HG03064 (cell line): ENCODE measurements around the gene CDK2.
"Not testable (repeated sequence)": the region's sequence is repeated elsewhere in the genome, so short reads cannot be mapped to it uniquely, and the experiment has no call there.

ENCODE experiments used
- ATAC-seq: cut with Tn5 transposase; IDR thresholded peaks from one replicate; pipeline ENCODE4 v1.9.1; 2021; ENCODE audit warnings: low read depth; ENCODE audit not compliant: unreplicated experiment

CDK2 gene

DNA sequence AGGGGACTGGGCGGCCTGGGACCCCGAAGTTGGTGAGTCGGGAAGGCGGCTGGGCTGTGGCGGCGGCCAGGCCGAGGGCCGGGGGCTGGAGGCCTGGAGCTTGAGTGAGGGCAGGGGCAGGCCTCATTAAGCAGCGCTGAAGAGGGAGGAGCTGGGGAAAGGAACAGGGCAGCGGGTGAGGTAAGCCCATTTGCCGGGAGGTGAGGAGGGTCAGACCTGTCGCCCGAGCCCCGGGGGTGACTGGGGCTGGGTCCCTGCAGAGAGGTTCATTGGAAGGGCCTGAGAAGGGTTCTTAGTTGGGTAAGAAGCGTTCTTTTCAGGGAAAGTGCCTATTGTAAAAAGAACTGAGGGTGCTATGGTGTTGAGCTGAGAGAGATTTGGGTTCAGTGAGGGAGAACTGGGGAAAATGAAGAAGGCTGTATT, 7.7 kb downstream of the CDK2 start:
- ATAC-seq = peak; percentile 11

DNA sequence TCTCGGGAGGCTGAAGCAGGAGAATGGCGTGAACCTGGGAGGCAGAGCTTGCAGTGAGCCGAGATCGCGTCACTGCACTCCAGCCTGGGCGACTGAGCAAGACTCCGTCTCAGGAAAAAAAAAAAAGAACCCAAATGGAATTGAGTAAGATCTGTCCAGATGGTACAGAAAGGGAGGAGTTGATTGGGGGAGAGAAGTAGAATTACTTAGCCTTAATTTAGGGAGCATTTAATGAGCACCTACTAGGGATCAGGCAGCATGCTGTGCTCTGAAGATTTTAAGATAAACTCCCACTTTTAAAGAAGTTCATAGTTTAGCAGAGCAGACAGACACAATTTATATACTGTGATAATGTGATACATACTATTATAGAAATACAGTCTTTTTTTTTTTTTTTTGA, 11.8 kb downstream of the CDK2 start:
- ATAC-seq = no peak

- no peak for ATAC-seq
These were observed 12.4 kb downstream of the CDK2 start for GRCh38 chr12:55979069-55979468.

DNA sequence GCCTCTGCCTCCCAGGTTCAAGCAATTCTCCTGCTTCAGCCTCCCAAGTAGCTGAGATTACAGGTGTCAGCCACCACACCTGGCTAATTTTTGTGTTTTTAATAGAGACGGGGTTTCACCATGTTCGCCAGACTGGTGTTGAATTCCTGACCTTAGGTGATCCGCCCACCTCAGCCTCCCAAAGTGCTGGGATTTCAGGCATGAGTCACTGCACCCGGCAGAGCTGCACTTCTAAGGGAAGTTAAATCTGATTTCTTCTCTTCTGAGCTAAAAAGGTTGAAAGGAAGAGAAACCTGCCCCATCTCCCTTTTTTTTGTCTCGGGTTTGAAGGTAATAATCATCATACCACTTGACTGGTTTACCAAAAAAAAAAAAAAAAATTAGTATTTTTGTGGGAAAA, 15.3 kb downstream of the CDK2 start:
- not testable (repeated sequence) for ATAC-seq

DNA sequence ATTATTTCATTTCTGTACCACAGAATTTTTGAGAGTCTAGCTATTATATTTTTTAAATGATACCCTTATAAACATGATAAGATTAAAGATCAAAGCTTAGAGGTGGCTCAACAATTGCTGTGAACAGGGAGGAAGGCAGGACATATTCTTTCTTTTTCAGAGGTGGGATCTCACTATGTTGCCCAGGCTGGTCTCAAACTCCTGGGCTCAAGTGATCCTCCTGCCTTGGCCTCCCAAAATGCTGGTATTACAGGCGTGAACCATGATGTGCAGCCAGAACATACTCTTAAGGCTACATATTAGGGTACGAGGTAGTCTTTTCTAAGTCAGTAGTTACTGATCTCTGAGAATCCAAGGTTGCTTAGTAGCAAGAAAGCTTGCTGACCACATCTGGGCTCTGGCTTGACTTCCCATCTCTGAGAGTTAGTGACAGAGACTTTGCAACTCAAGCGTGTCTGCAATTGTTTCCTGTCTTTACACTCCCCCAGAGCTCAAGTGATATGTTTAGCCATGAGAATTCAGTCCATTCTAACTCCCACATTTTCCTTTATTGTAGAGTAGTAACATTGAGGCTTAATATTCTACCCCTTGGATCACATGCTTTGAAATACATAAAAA, 15.8 kb downstream of the CDK2 start:
- ATAC-seq = peak; percentile 93

GRCh38 chr12:55983232-55983842, 16.7 kb downstream of the CDK2 start:
- ATAC-seq = no peak

DNA sequence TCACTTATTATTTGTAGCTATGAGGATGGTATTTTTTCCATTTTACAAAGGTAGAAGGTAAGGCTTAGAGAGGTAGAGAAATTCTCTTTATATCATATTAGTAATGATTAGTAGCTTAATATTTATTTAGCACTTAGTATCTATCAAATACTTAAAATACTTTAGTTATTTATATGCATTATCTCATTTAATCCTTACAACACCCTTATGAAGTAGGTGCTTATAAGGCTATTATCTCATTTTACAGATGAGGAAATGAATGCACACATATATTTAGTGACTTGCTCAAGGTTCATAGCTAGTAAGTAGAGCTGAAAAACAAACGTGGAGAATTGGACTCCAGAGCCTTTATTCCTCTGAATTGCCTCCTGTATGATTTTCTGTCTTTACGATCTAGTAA, 18.2 kb downstream of the CDK2 start:
- no peak for ATAC-seq

GRCh38 chr12:55985341-55985740, 18.7 kb downstream of the CDK2 start:
- ATAC-seq = no peak

DNA sequence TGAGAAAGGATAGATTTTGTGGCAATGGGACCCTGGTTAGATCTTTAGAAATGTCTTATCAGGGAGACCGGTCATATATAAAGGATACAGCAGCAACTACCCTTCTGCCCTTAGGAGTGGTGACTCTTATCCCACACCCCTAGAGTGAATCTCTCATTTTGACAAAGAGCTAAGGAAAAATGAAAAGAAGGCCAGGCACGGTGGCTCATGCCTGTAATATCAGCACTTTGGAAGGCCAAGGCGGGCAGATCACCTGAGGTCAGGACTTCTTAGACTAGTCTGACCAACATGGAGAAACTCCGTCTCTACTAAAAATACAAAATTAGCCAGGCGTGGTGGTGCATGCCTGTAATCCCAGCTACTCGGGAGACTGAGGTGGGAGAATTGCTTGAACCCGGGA, 19.3 kb downstream of the CDK2 start:
- not testable (repeated sequence) for ATAC-seq

- ATAC-seq = no peak
These were observed 24.5 kb downstream of the CDK2 start for GRCh38 chr12:55991110-55991509.

DNA sequence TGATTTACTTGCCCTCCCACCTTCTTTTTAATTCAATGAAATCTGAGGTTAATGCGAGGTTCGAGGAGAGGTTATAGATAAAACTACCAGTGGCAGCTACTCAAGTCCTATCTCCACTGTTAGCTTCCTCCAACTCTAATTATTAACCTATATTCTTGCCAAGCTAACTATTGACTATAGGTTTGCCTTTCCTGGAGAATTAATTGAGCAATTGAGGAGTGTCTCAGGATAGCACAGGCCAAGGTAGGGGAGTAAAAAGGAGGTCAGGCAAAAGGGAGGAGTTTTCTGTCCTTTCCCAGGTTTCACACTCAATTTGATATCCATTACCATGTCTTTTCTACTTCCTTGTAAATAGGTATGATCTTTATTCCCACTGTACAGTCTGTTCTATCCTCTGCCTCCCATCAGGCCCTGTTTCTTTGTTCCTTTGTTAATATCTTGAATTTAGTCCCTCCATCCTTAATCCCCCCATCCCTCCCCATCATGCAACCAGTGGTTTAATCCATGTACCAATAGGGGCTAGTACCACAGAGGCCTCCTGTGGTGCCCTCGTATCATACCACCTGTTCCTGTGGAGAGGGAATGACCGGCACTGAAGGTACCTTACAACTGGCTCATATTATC, 26.7 kb downstream of the CDK2 start:
- ATAC-seq = no peak

DNA sequence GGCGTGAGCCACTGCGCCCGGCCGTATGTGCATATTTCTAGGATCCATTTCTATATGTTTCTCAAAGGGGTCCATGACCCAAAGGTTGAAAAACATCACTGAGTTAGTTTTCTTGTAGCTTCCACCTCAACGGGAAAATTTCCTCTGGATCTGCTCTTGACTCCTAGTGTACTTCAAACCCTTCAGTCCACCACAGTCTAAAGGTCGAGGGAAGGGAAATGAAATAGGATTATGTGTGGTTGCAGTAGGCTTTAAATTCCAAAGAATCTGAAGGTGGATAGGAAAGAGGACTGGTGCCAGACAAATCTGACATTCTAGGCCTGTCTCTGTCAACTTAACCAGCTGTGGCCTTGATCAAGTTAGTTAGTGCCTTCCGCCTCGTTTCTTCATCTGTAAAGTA, 28.7 kb downstream of the CDK2 start:
- ATAC-seq = no peak

- ATAC-seq = no peak
These were observed 29.6 kb downstream of the CDK2 start for GRCh38 chr12:55996201-55996714.

GRCh38 chr12:55996715-55997534, 30.3 kb downstream of the CDK2 start, which contains the start of gene SUOX:
TSS of gene SUOX (plus strand) at chr12:55997276. CDS start at chr12:56002222, 4,946 bp downstream.
- peak; percentile 98 for ATAC-seq

DNA sequence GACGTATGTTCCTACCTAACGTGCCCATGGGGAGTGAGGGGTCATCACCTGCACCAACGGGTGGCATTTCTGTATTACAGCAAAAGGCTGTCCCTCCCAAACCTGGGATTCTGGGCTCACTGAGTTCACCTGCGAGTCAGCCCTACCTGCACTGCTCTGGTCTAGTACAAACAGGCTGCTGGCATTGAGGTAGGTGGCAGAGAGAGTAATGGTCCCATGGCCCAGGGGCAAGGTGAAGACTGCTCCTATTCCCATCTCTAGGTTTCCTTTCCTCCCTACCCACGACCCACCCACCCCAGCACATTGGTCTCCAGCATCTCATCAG, 30.9 kb downstream of the CDK2 start:
- no peak for ATAC-seq

- ATAC-seq = not testable (repeated sequence)
These were observed 32.9 kb downstream of the CDK2 start for GRCh38 chr12:55999522-55999921.

DNA sequence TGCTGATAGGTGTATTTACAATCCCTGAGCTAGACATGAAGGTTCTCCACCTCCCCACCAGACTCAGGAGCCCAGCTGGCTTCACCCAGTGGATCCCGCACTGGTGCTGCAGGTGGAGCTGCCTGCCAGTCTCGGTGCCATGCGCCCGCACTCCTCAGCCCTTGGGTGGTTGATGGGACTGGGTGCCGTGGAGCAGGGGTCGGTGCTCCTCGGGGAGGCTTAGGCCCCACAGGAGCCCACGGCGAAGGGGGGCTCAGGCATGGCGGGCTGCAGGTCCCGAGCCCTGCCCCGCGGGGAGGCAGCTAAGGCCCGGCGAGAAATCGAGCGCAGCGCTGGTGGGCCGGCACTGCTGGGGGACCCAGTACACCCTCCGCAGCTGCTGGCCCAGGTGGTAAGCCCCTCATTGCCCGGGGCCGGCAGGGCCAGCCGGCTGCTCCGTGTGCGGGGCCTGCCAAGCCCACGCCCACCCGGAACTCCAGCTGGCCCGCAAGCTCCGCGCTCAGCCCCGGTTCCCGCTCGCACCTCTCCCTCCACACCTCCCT, 33.4 kb downstream of the CDK2 start:
- ATAC-seq = not testable (repeated sequence)

DNA sequence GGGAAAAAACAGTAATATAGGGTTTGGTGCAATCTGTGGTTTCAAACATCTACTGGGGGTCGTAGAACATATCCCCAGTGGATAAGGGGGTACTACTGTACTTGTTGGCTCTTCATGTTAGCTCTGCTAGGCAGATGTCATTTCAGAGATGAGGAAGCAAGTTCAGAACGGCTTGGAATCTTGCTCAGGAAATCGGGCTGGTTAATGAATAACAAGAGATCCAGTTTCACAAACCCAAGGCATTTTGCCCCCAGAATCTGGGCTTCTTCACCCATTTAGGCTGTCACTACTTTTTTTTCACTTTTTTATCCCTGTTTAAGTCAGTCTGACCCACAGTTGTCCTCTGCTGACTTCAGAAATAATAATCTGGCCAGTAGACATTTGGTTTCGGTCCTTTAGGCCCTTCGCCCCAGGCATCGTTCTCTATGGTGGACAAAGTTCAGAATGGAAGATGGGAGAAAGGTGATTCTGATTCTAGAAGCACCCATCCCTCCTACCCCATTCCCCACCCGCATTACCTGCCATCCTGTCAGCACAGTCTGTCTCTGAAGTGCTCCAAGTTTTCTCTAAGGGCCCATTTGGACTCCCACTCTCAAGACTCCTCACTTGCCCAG, 35.0 kb downstream of the CDK2 start:
- no peak for ATAC-seq

GRCh38 chr12:56003376-56003775, 36.7 kb downstream of the CDK2 start:
- not testable (repeated sequence) for ATAC-seq

DNA sequence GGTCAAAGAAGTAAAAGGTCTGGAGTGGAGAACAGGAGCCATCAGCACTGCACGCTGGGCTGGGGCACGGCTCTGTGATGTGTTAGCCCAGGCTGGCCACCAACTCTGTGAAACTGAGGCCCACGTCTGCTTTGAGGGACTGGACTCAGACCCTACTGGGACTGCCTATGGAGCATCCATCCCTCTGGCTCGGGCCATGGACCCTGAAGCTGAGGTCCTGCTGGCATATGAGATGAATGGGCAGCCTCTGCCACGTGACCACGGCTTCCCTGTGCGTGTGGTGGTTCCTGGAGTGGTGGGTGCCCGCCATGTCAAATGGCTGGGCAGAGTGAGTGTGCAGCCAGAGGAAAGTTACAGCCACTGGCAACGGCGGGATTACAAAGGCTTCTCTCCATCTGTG, 37.6 kb downstream of the CDK2 start:
- ATAC-seq = no peak
